T-cell (primary cell): ENCODE measurements around the gene STAT5B. TPM values are rescaled to one million over a fixed set of nuclear protein-coding genes. Genes with fewer than 3 reads are reported as not detected.
A peak's percentile ranks its signal among the peaks of the same experiment; 100 is the strongest.

ENCODE experiments used
- ATAC-seq, 4 experiments: fragments of 200-7000 bp in 3 of 4; fragments of 150-1000 bp in 1 of 4; cut with Tn5 transposase; replicated peaks in 1 of 4; 1 replicate in 3 of 4; 2 replicates in 1 of 4; pipeline ENCODE4 v1.10.0; 2021; ENCODE audit warnings: moderate library complexity in 3 of 4, mild to moderate bottlenecking in 2 of 4, moderate number of reproducible peaks in 1 of 4
- CTCF ChIA-PET, 2 donors: fragments of 300-600 bp; sonication (Branson Sonifier 250); formaldehyde crosslinking; loops; one replicate each; lab custom pipeline; 2022; ENCODE audit warnings: antibody characterized with exemption in 2 of 2; lab: Charles Lee
- POLR2A ChIA-PET, 2 donors: fragments of 300-600 bp; sonication (Branson Sonifier 250); formaldehyde crosslinking; loops; one replicate each; lab custom pipeline; 2022; ENCODE audit warnings: antibody characterized with exemption in 2 of 2; lab: Charles Lee
- DNase-seq, 35 experiments: peaks; one replicate each; pipeline versions ENCODE4 v3.0.0 to v3.0.0-alpha.2; 2013 to 2023
- H3K27ac ChIP-seq: one replicate; pipeline ENCODE4 v1.5.1; 2013; ENCODE audit warnings: low read length
- H3K27me3 ChIP-seq, 2 experiments: replicated peaks in 1 of 2; 1 replicate in 1 of 2; 2 replicates in 1 of 2; pipeline versions ENCODE4 v1.6.1 to v1.7.0; 2013; ENCODE audit warnings: low read length in 1 of 2, mixed read lengths in 1 of 2; ENCODE audit not compliant: control insufficient read depth in 2 of 2, insufficient read depth in 2 of 2; ENCODE audit errors: extremely low read depth in 1 of 2
- H3K36me3 ChIP-seq, 2 donors: 1 replicate in 1 of 2; 2 replicates in 1 of 2; pipeline versions ENCODE4 v1.6.1 to v1.7.0; 2013; ENCODE audit warnings: low read length in 1 of 2; ENCODE audit not compliant: control insufficient read depth in 2 of 2, insufficient read depth in 1 of 2; ENCODE audit errors: extremely low read depth in 1 of 2
- H3K4me1 ChIP-seq, 2 experiments: 1 replicate in 1 of 2; 2 replicates in 1 of 2; pipeline versions ENCODE4 v1.6.1 to v1.7.0; 2013; ENCODE audit warnings: low read length in 2 of 2, mixed read lengths in 1 of 2; ENCODE audit not compliant: insufficient read depth in 2 of 2, control insufficient read depth in 1 of 2; ENCODE audit errors: extremely low read depth in 1 of 2
- H3K4me3 ChIP-seq, 2 donors: 1 replicate in 1 of 2; 2 replicates in 1 of 2; pipeline versions ENCODE4 v1.5.1 to v1.7.0; 2013; ENCODE audit warnings: mild to moderate bottlenecking in 2 of 2, low read length in 1 of 2, moderate library complexity in 1 of 2; ENCODE audit not compliant: control insufficient read depth in 1 of 2; ENCODE audit errors: extremely low read depth in 1 of 2
- H3K9me3 ChIP-seq: 2 replicates; pipeline ENCODE4 v1.7.0; 2013
- H3K27ac Mint-ChIP-seq, 2 donors: one replicate each; pipeline ENCODE4 v1.8.0; 2020 to 2021; ENCODE audit warnings: mild to moderate bottlenecking in 2 of 2, mixed read lengths in 2 of 2
- H3K27me3 Mint-ChIP-seq, 2 donors: one replicate each; pipeline ENCODE4 v1.8.0; 2021 to 2022; ENCODE audit warnings: mixed read lengths in 2 of 2
- H3K36me3 Mint-ChIP-seq: one replicate; pipeline ENCODE4 v1.8.0; 2021; ENCODE audit warnings: mixed read lengths
- H3K4me1 Mint-ChIP-seq, 3 donors: one replicate each; pipeline ENCODE4 v1.8.0; 2020 to 2022; ENCODE audit warnings: mixed read lengths in 3 of 3, mild to moderate bottlenecking in 1 of 3
- H3K4me3 Mint-ChIP-seq, 3 donors: one replicate each; pipeline ENCODE4 v1.8.0; 2020 to 2022; ENCODE audit warnings: mild to moderate bottlenecking in 3 of 3, mixed read lengths in 3 of 3, moderate library complexity in 3 of 3
- H3K9me3 Mint-ChIP-seq, 3 donors: one replicate each; pipeline ENCODE4 v1.8.0; 2020 to 2022; ENCODE audit warnings: mixed read lengths in 3 of 3
- WGBS: methylation state at CpG from one replicate; pipeline ENCODE4 v1.1.5; 2013; ENCODE audit warnings: missing lambda C conversion rate; ENCODE audit not compliant: insufficient coverage; 5-methylcytosine and 5-hydroxymethylcytosine counted together
- total RNA-seq, 35 experiments: library from RNA in 6 of 35; stranded (reverse) in 6 of 35; fragments of 120-200 nt in 1 of 35; gene quantifications; one replicate each; pipeline versions ENCODE4 v1.2.1 to v1.2.4 and lab custom pipeline; 2013 to 2026

STAT5B gene
- total RNA-seq, 5 donors from 2014 or later (not counting 1 experiment from before 2014, with no cell fraction given): 178 to 205 (median 186) TPM

GRCh38 chr17:42313389-42313772, 37.2 kb upstream of the STAT5B start:
- DNase-seq (no peak), ATAC-seq (no peak)
- Mint-ChIP-seq H3K27ac (peak overlapping the region; percentile 89 to 95), H3K4me3 (peak overlapping the region in 1 of 3 donors; percentile 77), H3K36me3 (peaks cover 40% of the 10 kb centered on the region), H3K4me1 (peaks cover 73 to 77% (median 77%) of the 10 kb centered on the region in 3 donors), H3K27me3 (no peaks in the 10 kb centered on the region), H3K9me3 (no peaks in the 10 kb centered on the region)
- Histone ChIP-seq H3K9me3 (no peaks in the 10 kb centered on the region), H3K27ac (peak overlapping the region; percentile 72), H3K36me3 (peaks cover 0 to 64% of the 10 kb centered on the region in 2 donors), H3K4me1 (peaks cover 70 to 80% of the 10 kb centered on the region in 2 experiments), H3K27me3 (no peaks in the 10 kb centered on the region), H3K4me3 (no peak overlapping the region)
- ChIA-PET CTCF (interaction anchor here (0.6 to 3.1 kb wide), 8 partner anchors 10 to 214 kb away, joined by 3 to 16 read pairs (median 4); no protein-coding TSS in a partner anchor), POLR2A (interaction anchor here in 1 of 2 donors (0.5 to 1.8 kb wide), 3 partner anchors 10 to 75 kb away, joined by 3 to 7 read pairs (median 4); partner anchors contain the start of gene STAT3)
- no CpG with 5 or more reads among the region's 4 CpGs for WGBS

- peak; percentile 47 to 88 (median 70) for DNase-seq
- Mint-ChIP-seq H3K9me3 (no peaks in the 10 kb centered on the region), H3K27ac (peak overlapping the region; percentile 92 to 95), H3K4me3 (peak overlapping the region; percentile 53 to 77 (median 56)), H3K36me3 (peaks cover 41% of the 10 kb centered on the region), H3K4me1 (peaks cover 73 to 78% (median 77%) of the 10 kb centered on the region in 3 donors), H3K27me3 (no peaks in the 10 kb centered on the region)
- Histone ChIP-seq H3K4me3 (peak overlapping the region; percentile 23 to 42), H3K27me3 (no peaks in the 10 kb centered on the region), H3K4me1 (peaks cover 69 to 89% of the 10 kb centered on the region in 2 experiments), H3K9me3 (no peaks in the 10 kb centered on the region), H3K27ac (peak overlapping the region; percentile 45), H3K36me3 (peaks cover 0 to 65% of the 10 kb centered on the region in 2 donors)
- CTCF ChIA-PET: interaction anchor here (0.5 to 3.1 kb wide), 9 partner anchors 10 to 215 kb away, joined by 3 to 16 read pairs (median 4); no protein-coding TSS in a partner anchor
- peak; percentile 67 to 75 (median 74) for ATAC-seq
- 6% methylated on average over 22 of the region's 54 CpGs for WGBS
- POLR2A ChIA-PET: interaction anchor here (0.5 to 1.8 kb wide), 9 partner anchors 9 to 1679 kb away, joined by 3 to 8 read pairs (median 4); partner anchors contain the start of gene STAT3 (in 1 of the 2)
Observed at GRCh38 chr17:42312285-42313130, 36.3 kb upstream of the STAT5B start.

GRCh38 chr17:42312035-42312284, 35.8 kb upstream of the STAT5B start:
- peak overlapping the region in 1 of 2 donors; percentile 42 for H3K4me3 ChIP-seq
- no peak for DNase-seq
- H3K36me3 Mint-ChIP-seq: peaks cover 41% of the 10 kb centered on the region
- 36% methylated on average over 5 of the region's 5 CpGs for WGBS
- no peaks in the 10 kb centered on the region for H3K27me3 Mint-ChIP-seq
- H3K4me3 Mint-ChIP-seq: peak overlapping the region; percentile 37 to 77 (median 53)
- ChIA-PET POLR2A (interaction anchor here (0.5 to 1.8 kb wide), 5 partner anchors 10 to 242 kb away, joined by 4 to 7 read pairs (median 5); partner anchors contain the start of gene STAT3 (in 1 of the 2)), CTCF (interaction anchor here (0.6 to 3.1 kb wide), 8 partner anchors 11 to 215 kb away, joined by 3 to 16 read pairs (median 4); partner anchors contain the start of gene STAT3 (in 1 of the 2))
- no peaks in the 10 kb centered on the region for H3K27me3 ChIP-seq
- H3K27ac Mint-ChIP-seq: peak overlapping the region; percentile 92
- ATAC-seq: no peak
- peaks cover 65 to 90% of the 10 kb centered on the region in 2 experiments for H3K4me1 ChIP-seq
- no peaks in the 10 kb centered on the region for H3K9me3 ChIP-seq
- H3K9me3 Mint-ChIP-seq: no peaks in the 10 kb centered on the region
- H3K4me1 Mint-ChIP-seq: peaks cover 72 to 75% (median 73%) of the 10 kb centered on the region in 3 donors
- H3K36me3 ChIP-seq: peaks cover 0 to 65% of the 10 kb centered on the region in 2 donors
- H3K27ac ChIP-seq: no peak overlapping the region

GRCh38 chr17:42311240-42312034, 35.2 kb upstream of the STAT5B start:
- peaks cover 38% of the 10 kb centered on the region for H3K36me3 Mint-ChIP-seq
- H3K9me3 ChIP-seq: no peaks in the 10 kb centered on the region
- peak overlapping the region; percentile 37 to 77 (median 53) for H3K4me3 Mint-ChIP-seq
- H3K27ac ChIP-seq: no peak overlapping the region
- H3K27me3 Mint-ChIP-seq: no peaks in the 10 kb centered on the region
- peak overlapping the region in 1 of 2 donors; percentile 42 for H3K4me3 ChIP-seq
- CTCF ChIA-PET: interaction anchor here in 1 of 2 donors (0.6 to 3.1 kb wide), 3 partner anchors 12 to 89 kb away, joined by 3 to 16 read pairs (median 13); partner anchors contain the start of gene STAT3
- ATAC-seq (no peak), DNase-seq (peak in 1 of 35 experiments; percentile 31)
- H3K9me3 Mint-ChIP-seq: no peaks in the 10 kb centered on the region
- H3K27ac Mint-ChIP-seq: peak overlapping the region; percentile 92
- H3K27me3 ChIP-seq: no peaks in the 10 kb centered on the region
- WGBS: 83% methylated on average over 10 of the region's 19 CpGs
- POLR2A ChIA-PET: interaction anchor here (0.6 to 1.1 kb wide), 3 partner anchors 10 to 242 kb away, joined by 4 to 5 read pairs (median 4); no protein-coding TSS in a partner anchor
- H3K36me3 ChIP-seq: peaks cover 0 to 63% of the 10 kb centered on the region in 2 donors
- peaks cover 63 to 88% of the 10 kb centered on the region in 2 experiments for H3K4me1 ChIP-seq
- H3K4me1 Mint-ChIP-seq: peaks cover 67 to 71% (median 69%) of the 10 kb centered on the region in 3 donors

- H3K4me1 ChIP-seq: peaks cover 60 to 88% of the 10 kb centered on the region in 2 experiments
- no peak overlapping the region for H3K4me3 ChIP-seq
- peaks cover 0 to 66% of the 10 kb centered on the region in 2 donors for H3K36me3 ChIP-seq
- no peak overlapping the region for H3K27ac ChIP-seq
- DNase-seq (no peak), ATAC-seq (no peak)
- no peaks in the 10 kb centered on the region for H3K9me3 ChIP-seq
- POLR2A ChIA-PET: interaction anchor here (0.6 kb wide), 2 partner anchors 9 to 63 kb away, joined by 4 to 6 read pairs; no protein-coding TSS in a partner anchor
- WGBS: 47% methylated on average over 8 of the region's 9 CpGs
- Mint-ChIP-seq H3K36me3 (peaks cover 42% of the 10 kb centered on the region), H3K9me3 (no peaks in the 10 kb centered on the region), H3K27me3 (no peaks in the 10 kb centered on the region), H3K4me1 (peaks cover 69 to 72% (median 70%) of the 10 kb centered on the region in 3 donors), H3K27ac (peak overlapping the region; percentile 79 to 92), H3K4me3 (peak overlapping the region in 1 of 3 donors; percentile 77)
- H3K27me3 ChIP-seq: no peaks in the 10 kb centered on the region
- CTCF ChIA-PET: interaction anchor here in 1 of 2 donors (0.6 to 3.1 kb wide), 3 partner anchors 10 to 89 kb away, joined by 3 to 16 read pairs (median 13); no protein-coding TSS in a partner anchor
Observed at GRCh38 chr17:42310787-42311215, 34.6 kb upstream of the STAT5B start.
